H1 (cell line): ENCODE measurements around the gene C1orf74. TPM values are rescaled to one million over a fixed set of nuclear protein-coding genes. Genes with fewer than 3 reads are reported as not detected.

Source experiments
- CTCF ChIA-PET: fragments of 300-600 bp; sonication (Branson Sonifier 250); formaldehyde crosslinking; loops from one replicate; lab custom pipeline; 2021; ENCODE audit not compliant: partially characterized antibody; lab: Charles Lee
- POLR2A ChIA-PET: fragments of 300-600 bp; sonication (Branson Sonifier 250); formaldehyde crosslinking; loops from one replicate; lab custom pipeline; 2021; ENCODE audit warnings: inconsistent platforms; ENCODE audit not compliant: partially characterized antibody; lab: Charles Lee
- DNase-seq, 2 experiments: peaks; one replicate each; pipeline versions ENCODE4 v3.0.0 to v3.0.0-alpha.2; 2010 to 2022; ENCODE audit warnings: low spot score in 2 of 2, low read depth in 1 of 2, mixed read lengths in 1 of 2
- FAIRE-seq: peaks from 2 replicates; lab custom pipeline; 2011; peaks lifted over from hg19 to GRCh38; lab: Jason Lieb, UNC
- H2AFZ ChIP-seq: 2 replicates; pipeline ENCODE4 v1.8.1; 2012; ENCODE audit warnings: low read length, inconsistent platforms
- H2AK5ac ChIP-seq: 2 replicates; pipeline ENCODE4 v1.6.1; 2013; ENCODE audit warnings: low read depth, low read length
- H2BK120ac ChIP-seq: replicated peaks from 2 replicates; pipeline ENCODE3; 2013; ENCODE audit warnings: low read depth, low read length, inconsistent platforms
- H2BK12ac ChIP-seq: 2 replicates; pipeline ENCODE4 v1.6.1; 2013; ENCODE audit warnings: low read depth, low read length
- H2BK15ac ChIP-seq: 2 replicates; pipeline ENCODE4 v1.6.1; 2013; ENCODE audit warnings: low read length
- H2BK20ac ChIP-seq: 2 replicates; pipeline ENCODE4 v1.6.1; 2013; ENCODE audit warnings: low read length
- H2BK5ac ChIP-seq: 2 replicates; pipeline ENCODE4 v1.6.1; 2013; ENCODE audit warnings: low read depth, low read length
- H3K14ac ChIP-seq: 2 replicates; pipeline ENCODE4 v1.6.1; 2013; ENCODE audit warnings: inconsistent platforms; ENCODE audit not compliant: insufficient read length
- H3K18ac ChIP-seq: 2 replicates; pipeline ENCODE4 v1.6.1; 2013; ENCODE audit warnings: low read length; ENCODE audit errors: extremely low read depth
- H3K23ac ChIP-seq: 2 replicates; pipeline ENCODE4 v1.6.1; 2013; ENCODE audit warnings: inconsistent platforms; ENCODE audit not compliant: insufficient read length
- H3K23me2 ChIP-seq: 2 replicates; pipeline ENCODE4 v1.6.1; 2013; ENCODE audit warnings: low read depth, low read length
- H3K27ac ChIP-seq: 2 replicates; pipeline ENCODE4 v1.6.1; 2011; ENCODE audit warnings: low read depth, low read length, inconsistent platforms
- H3K27me3 ChIP-seq, 4 experiments: replicated peaks in 1 of 4; 1 replicate in 1 of 4; 2 replicates in 3 of 4; pipeline versions ENCODE4 v1.6.1 to v1.8.1; 2011 to 2013; ENCODE audit warnings: low read length in 3 of 4, mild to moderate bottlenecking in 3 of 4, inconsistent platforms in 2 of 4, mixed read lengths in 2 of 4, moderate library complexity in 1 of 4; ENCODE audit not compliant: control insufficient read depth in 3 of 4, insufficient read depth in 3 of 4; ENCODE audit errors: extremely low read depth in 1 of 4
- H3K36me3 ChIP-seq, 4 experiments: 2 replicates each; pipeline versions ENCODE4 v1.6.1 to v1.8.1; 2011 to 2013; ENCODE audit warnings: mild to moderate bottlenecking in 4 of 4, low read length in 3 of 4, moderate library complexity in 2 of 4, control low read depth in 1 of 4, inconsistent platforms in 1 of 4; ENCODE audit not compliant: insufficient read depth in 4 of 4, control insufficient read depth in 2 of 4
- H3K4ac ChIP-seq: replicated peaks from 2 replicates; pipeline ENCODE3; 2013; ENCODE audit warnings: low read length, low read depth, mixed read lengths, inconsistent platforms; ENCODE audit not compliant: insufficient read length
- H3K4me1 ChIP-seq, 4 experiments: replicated peaks in 1 of 4; 1 replicate in 1 of 4; 2 replicates in 3 of 4; pipeline versions ENCODE4 v1.6.1 to v1.8.1; 2011 to 2013; ENCODE audit warnings: low read length in 3 of 4, inconsistent platforms in 2 of 4, mixed read lengths in 1 of 4; ENCODE audit not compliant: insufficient read depth in 4 of 4, control insufficient read depth in 3 of 4
- H3K4me2 ChIP-seq, 2 experiments: 2 replicates each; pipeline versions ENCODE4 v1.6.1 to v1.8.1; 2011 to 2013; ENCODE audit warnings: low read depth in 2 of 2, low read length in 2 of 2, control low read depth in 1 of 2, inconsistent platforms in 1 of 2, mild to moderate bottlenecking in 1 of 2; ENCODE audit not compliant: insufficient read depth in 1 of 2
- H3K4me3 ChIP-seq, 4 experiments: fragments of 200-600, 300-600 bp in 1 of 4; sonication (generic), shearing (Covaris generic), sonication (Bioruptor Twin) in 1 of 4; 2 replicates each; pipeline versions ENCODE4 v1.5.1 to v1.8.1; 2011 to 2016; ENCODE audit warnings: low read length in 4 of 4, low read depth in 3 of 4, control low read depth in 2 of 4, inconsistent platforms in 2 of 4, mild to moderate bottlenecking in 2 of 4, mixed read lengths in 1 of 4, moderate library complexity in 1 of 4; ENCODE audit not compliant: insufficient read depth in 2 of 4; ENCODE audit errors: extremely low read depth in 1 of 4
- H3K56ac ChIP-seq: replicated peaks from 2 replicates; pipeline ENCODE3; 2013; ENCODE audit warnings: low read depth, mild to moderate bottlenecking, mixed read lengths, low read length, inconsistent platforms; ENCODE audit not compliant: insufficient read length
- H3K79me1 ChIP-seq: 2 replicates; pipeline ENCODE4 v1.6.1; 2013; ENCODE audit warnings: low read depth, low read length, control low read depth
- H3K79me2 ChIP-seq, 2 experiments: 2 replicates each; pipeline versions ENCODE4 v1.6.1 to v1.8.1; 2012 to 2013; ENCODE audit warnings: low read length in 2 of 2, mild to moderate bottlenecking in 2 of 2, inconsistent platforms in 1 of 2; ENCODE audit not compliant: insufficient read depth in 2 of 2, control insufficient read depth in 1 of 2
- H3K9ac ChIP-seq, 4 experiments: replicated peaks in 1 of 4; 1 replicate in 1 of 4; 2 replicates in 3 of 4; pipeline versions ENCODE4 v1.6.1 to v1.8.1; 2011 to 2013; ENCODE audit warnings: low read depth in 3 of 4, low read length in 3 of 4, control low read depth in 2 of 4, mild to moderate bottlenecking in 2 of 4, moderate library complexity in 2 of 4, inconsistent platforms in 1 of 4; ENCODE audit errors: extremely low read depth in 1 of 4
- H3K9me3 ChIP-seq, 2 experiments: 2 replicates each; pipeline versions ENCODE4 v1.6.1 to v1.8.1; 2012 to 2013; ENCODE audit warnings: mild to moderate bottlenecking in 2 of 2, moderate library complexity in 2 of 2, control low read depth in 1 of 2, inconsistent platforms in 1 of 2, low read depth in 1 of 2, low read length in 1 of 2, mixed read lengths in 1 of 2; ENCODE audit not compliant: insufficient read depth in 2 of 2
- H4K20me1 ChIP-seq, 2 experiments: replicated peaks in 1 of 2; 2 replicates each; pipeline versions ENCODE3 to v1.8.1; 2011 to 2013; ENCODE audit warnings: inconsistent platforms in 2 of 2, low read length in 2 of 2, mild to moderate bottlenecking in 1 of 2; ENCODE audit not compliant: insufficient read depth in 2 of 2, control insufficient read depth in 1 of 2
- H4K5ac ChIP-seq: 2 replicates; pipeline ENCODE4 v1.6.1; 2013; ENCODE audit warnings: low read length, low read depth, mixed read lengths, inconsistent platforms; ENCODE audit not compliant: insufficient read length
- H4K8ac ChIP-seq: 2 replicates; pipeline ENCODE4 v1.8.0; 2013; ENCODE audit warnings: mild to moderate bottlenecking, moderate library complexity, low read length, inconsistent platforms; ENCODE audit not compliant: insufficient read depth; ENCODE audit errors: extremely low read depth
- H4K91ac ChIP-seq: replicated peaks from 2 replicates; pipeline ENCODE3; 2013; ENCODE audit warnings: low read length, mixed read lengths, inconsistent platforms; ENCODE audit not compliant: insufficient read length
- BCL11A ChIP-seq, 2 experiments: IDR thresholded peaks; one replicate each; pipeline ENCODE4 v1.6.1; 2011; ENCODE audit warnings: low read depth in 2 of 2, low read length in 2 of 2, mild to moderate bottlenecking in 2 of 2
- CHD1 ChIP-seq: IDR thresholded peaks from 2 replicates; pipeline ENCODE4 v1.6.1; 2012; ENCODE audit warnings: low read depth, low read length, improper control_type of control experiment
- EGR1 ChIP-seq: IDR thresholded peaks from 2 replicates; pipeline ENCODE4 v1.6.1; 2011; ENCODE audit warnings: low read depth, low read length, borderline replicate concordance
- GTF2F1 ChIP-seq: IDR thresholded peaks from 2 replicates; pipeline ENCODE4 v1.6.1; 2012; ENCODE audit warnings: low read depth, low read length, improper control_type of control experiment, borderline replicate concordance
- MAFK ChIP-seq: IDR thresholded peaks from 2 replicates; pipeline ENCODE4 v1.6.1; 2012; ENCODE audit warnings: low read depth, mild to moderate bottlenecking, improper control_type of control experiment, low read length
- POLR2A ChIP-seq, 2 experiments: IDR thresholded peaks; 1 replicate in 1 of 2; 2 replicates in 1 of 2; pipeline ENCODE4 v1.6.1; 2011; ENCODE audit warnings: low read depth in 2 of 2, low read length in 2 of 2, mild to moderate bottlenecking in 2 of 2; ENCODE audit errors: control extremely low read depth in 1 of 2
- POLR2AphosphoS5 ChIP-seq: IDR thresholded peaks from 2 replicates; pipeline ENCODE4 v1.6.1; 2011; ENCODE audit warnings: low read depth, low read length
- POU5F1 ChIP-seq: IDR thresholded peaks from 2 replicates; pipeline ENCODE4 v1.6.1; 2011; ENCODE audit warnings: low read depth, mild to moderate bottlenecking, low read length, moderate library complexity
- RBBP5 ChIP-seq: IDR thresholded peaks from 2 replicates; pipeline ENCODE4 v1.7.1; 2012; ENCODE audit warnings: low read depth, mild to moderate bottlenecking, inconsistent platforms, low read length, moderate library complexity, borderline replicate concordance
- SIX5 ChIP-seq: IDR thresholded peaks from 2 replicates; pipeline ENCODE4 v1.6.1; 2011; ENCODE audit warnings: mild to moderate bottlenecking, low read depth, low read length
- SRF ChIP-seq: IDR thresholded peaks from 2 replicates; pipeline ENCODE4 v1.6.1; 2011; ENCODE audit warnings: mild to moderate bottlenecking, low read depth, low read length, moderate library complexity
- USF2 ChIP-seq: IDR thresholded peaks from 2 replicates; pipeline ENCODE4 v1.6.1; 2011; ENCODE audit warnings: low read length, improper control_type of control experiment
- ZNF274 ChIP-seq: IDR thresholded peaks from 2 replicates; pipeline ENCODE4 v1.7.0; 2012; ENCODE audit warnings: low read length, borderline replicate concordance; ENCODE audit errors: extremely low read depth
- WGBS, 2 experiments: shearing (Covaris generic) in 1 of 2; methylation state at CpG; one replicate each; pipeline versions ENCODE4 v1.1.6 to v1.1.7; 2013 to 2015; ENCODE audit warnings: low lambda C conversion rate in 2 of 2, mixed read lengths in 2 of 2, inconsistent platforms in 1 of 2, low coverage in 1 of 2, missing lambda C conversion rate in 1 of 2; ENCODE audit not compliant: insufficient replicate concordance in 2 of 2, insufficient coverage in 1 of 2, insufficient read length in 1 of 2; ENCODE audit errors: extremely low coverage in 1 of 2, missing lambda C conversion rate in 1 of 2; 5-methylcytosine and 5-hydroxymethylcytosine counted together
- polyA plus RNA-seq, 7 experiments: library from polyadenylated mRNA; depleted of rRNA in 3 of 7; stranded (reverse) in 5 of 7; unstranded in 2 of 7; fragments of >200 nt in 5 of 7; fragments of 200-250 nt in 2 of 7; gene quantifications; 1 replicate in 5 of 7; 2 replicates in 1 of 7; 4 replicates in 1 of 7; pipeline versions ENCODE4 v1.2.1 to v1.2.3, GENCODE V29; 2011 to 2013; ENCODE audit warnings: missing spikeins in 2 of 7, mixed read lengths in 2 of 7
- total RNA-seq: library from RNA; stranded (reverse); fragmentation: NEBNext Ultra II Directional; extraction: Animal tissue kit (Norgen Biotek cat#: 25700); gene quantifications from 2 replicates; pipeline ENCODE4 v1.2.1, GENCODE V29; 2021

Gene C1orf74
- total and polyA plus RNA-seq, 2 of the 8 experiments (the other 6 are each of a cell fraction or from before 2014, with no cell fraction given): 3.1 to 3.9 TPM

DNA sequence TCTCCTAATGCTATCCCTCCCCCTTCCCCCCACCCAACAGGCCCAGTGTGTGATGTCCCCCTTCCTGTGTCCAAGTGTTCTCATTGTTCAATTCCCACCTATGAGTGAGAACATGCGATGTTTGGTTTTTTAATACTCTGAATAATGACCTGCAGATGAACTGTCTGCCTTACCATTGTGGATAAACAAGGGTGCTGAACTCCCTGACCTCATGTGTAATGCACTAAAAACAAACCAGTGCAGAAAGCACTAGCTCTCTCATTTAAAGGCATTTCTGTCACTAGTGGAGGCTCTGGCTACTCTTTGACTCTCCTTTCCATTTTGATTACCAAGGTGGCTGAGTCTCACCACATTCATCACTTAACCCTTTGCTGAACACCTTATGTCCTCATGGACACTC, 51.6 kb downstream of the C1orf74 start:
- Histone ChIP-seq H3K4ac (no peak overlapping the region), H2BK20ac (no peak overlapping the region), H4K5ac (no peak overlapping the region), H3K4me1 (no peaks in the 10 kb centered on the region), H3K4me2 (no peak overlapping the region), H4K91ac (no peak overlapping the region), H2BK12ac (no peak overlapping the region), H2AK5ac (no peak overlapping the region), H3K27me3 (no peaks in the 10 kb centered on the region), H3K23me2 (no peaks in the 10 kb centered on the region; the same call in 1 of the 2 replicates), H2BK120ac (no peak overlapping the region), H2BK5ac (no peak overlapping the region), H4K20me1 (no peaks in the 10 kb centered on the region), H3K56ac (no peak overlapping the region), H2AFZ (no peak overlapping the region), H3K23ac (no peak overlapping the region), H3K79me1 (no peaks in the 10 kb centered on the region), H3K4me3 (no peak overlapping the region), H3K9ac (no peak overlapping the region), H3K27ac (no peak overlapping the region), H3K9me3 (no peaks in the 10 kb centered on the region), H3K79me2 (no peaks in the 10 kb centered on the region), H4K8ac (no peak overlapping the region)
- 70% methylated on average over 1 of the region's 1 CpG; no CpG with 5 or more reads in 1 of the 2 experiments for WGBS, 2 experiments
- FAIRE-seq (no peak), DNase-seq (no peak)
- POLR2A ChIA-PET: no interaction called here
- TF ChIP-seq USF2 (no peak), ZNF274 (no peak), SIX5 (no peak), POLR2AphosphoS5 (no peak), MAFK (no peak), EGR1 (no peak), CHD1 (no peak), GTF2F1 (no peak), SRF (no peak), RBBP5 (no peak), POU5F1 (no peak), POLR2A (IDR thresholded peaks at IDR 0.05; ENCODE audit: control extremely low read depth in 1 of 2, low read depth in 2 of 2, low read length in 2 of 2) (no peak), BCL11A (IDR thresholded peaks at IDR 0.05; ENCODE audit: low read depth in 2 of 2, low read length in 2 of 2) (no peak)
- TF ChIP-seq, all 59 proteins: peak for 0
- Histone ChIP-seq H3K18ac (no peak overlapping the region), H3K14ac (no peak overlapping the region), H3K36me3 (no peaks in the 10 kb centered on the region), H2BK15ac (no peak overlapping the region)
- CTCF ChIA-PET: no interaction called here
